ENCODE measurements around the gene NDEL1.

DNA sequence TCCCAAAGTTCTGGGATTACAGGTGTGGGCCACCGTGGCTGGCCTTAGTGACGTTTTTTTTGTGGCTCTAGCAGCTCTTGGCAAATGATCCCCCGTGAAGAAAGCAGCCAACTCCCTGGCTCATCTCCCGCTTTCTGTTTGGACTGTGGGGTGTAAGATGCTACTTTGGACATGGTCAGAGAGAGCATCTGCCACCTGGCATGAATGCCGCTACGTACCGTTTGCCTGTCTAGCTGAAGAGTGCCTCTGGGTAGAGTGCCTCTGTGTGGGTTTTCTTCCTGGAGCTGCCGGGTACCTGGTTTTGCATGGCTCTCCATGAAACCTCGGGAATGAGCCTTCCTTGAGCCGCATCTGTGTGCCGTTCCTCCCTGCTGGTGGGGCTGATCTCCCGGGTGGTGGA lies 34.3 kb downstream of the NDEL1 start:
- TF ChIP-seq CTCF (IDR thresholded peaks at IDR 0.05) (no peak), POLR2A (IDR thresholded peaks at IDR 0.05) (no peak)

Measured in suprapubic skin (tissue), 3 donors.